Subcutaneous adipose tissue (tissue), 4 donors: ENCODE results near the gene PDE3B. TPM values are rescaled to one million over a fixed set of nuclear protein-coding genes. Genes with fewer than 3 reads are reported as not detected.

Experiments used
- CTCF ChIP-seq: fragments of 450-650 bp; IDR thresholded peaks from one replicate; pipeline ENCODE4 v1.5.1; 2016; ENCODE audit warnings: low read depth, mild to moderate bottlenecking, control low read depth, antibody characterized with exemption, moderate library complexity
- total RNA-seq, 4 donors: library from RNA; depleted of rRNA; stranded (reverse); fragments of >200 nt; gene quantifications; one replicate each; pipeline ENCODE4 v1.1.0, GENCODE V29; 2016

PDE3B gene
- 100 to 1,000 TPM; 158 to 367 (median 171) TPM for total RNA-seq

GRCh38 chr11:14643697-14644225 is at the start of gene PDE3B:
Gene PDE3B, plus strand, starts transcription at chr11:14643804. Its CDS starts 272 bp downstream, at chr11:14644076.
- no peak for TF ChIP-seq CTCF

GRCh38 chr11:14607713-14608112 is 35.9 kb upstream of the PDE3B start:
- no peak for TF ChIP-seq CTCF

- no peak for TF ChIP-seq CTCF
Observed at GRCh38 chr11:14609902-14610301, 33.7 kb upstream of the PDE3B start.

GRCh38 chr11:14611939-14612338 is 31.7 kb upstream of the PDE3B start:
- no peak for TF ChIP-seq CTCF

GRCh38 chr11:14612694-14613093 is 30.9 kb upstream of the PDE3B start:
- TF ChIP-seq CTCF: no peak

GRCh38 chr11:14614091-14614622 is 29.4 kb upstream of the PDE3B start:
- TF ChIP-seq CTCF: no peak

- no peak for TF ChIP-seq CTCF
Observed at GRCh38 chr11:14617241-14618027, 26.2 kb upstream of the PDE3B start.
